Cortex of kidney (tissue), 1 donor: ENCODE data around the gene TAS2R16.
"Not testable (repeated sequence)": the region's sequence is repeated elsewhere in the genome, so short reads cannot be mapped to it uniquely, and the experiment has no call there.

Experiments used
- DNase-seq: peaks from one replicate; lab custom pipeline; 2025; lab: John Stamatoyannopoulos, UW

Gene TAS2R16

GRCh38 chr7:122972056-122972455, 23.4 kb downstream of the TAS2R16 start:
- no peak for DNase-seq

DNA sequence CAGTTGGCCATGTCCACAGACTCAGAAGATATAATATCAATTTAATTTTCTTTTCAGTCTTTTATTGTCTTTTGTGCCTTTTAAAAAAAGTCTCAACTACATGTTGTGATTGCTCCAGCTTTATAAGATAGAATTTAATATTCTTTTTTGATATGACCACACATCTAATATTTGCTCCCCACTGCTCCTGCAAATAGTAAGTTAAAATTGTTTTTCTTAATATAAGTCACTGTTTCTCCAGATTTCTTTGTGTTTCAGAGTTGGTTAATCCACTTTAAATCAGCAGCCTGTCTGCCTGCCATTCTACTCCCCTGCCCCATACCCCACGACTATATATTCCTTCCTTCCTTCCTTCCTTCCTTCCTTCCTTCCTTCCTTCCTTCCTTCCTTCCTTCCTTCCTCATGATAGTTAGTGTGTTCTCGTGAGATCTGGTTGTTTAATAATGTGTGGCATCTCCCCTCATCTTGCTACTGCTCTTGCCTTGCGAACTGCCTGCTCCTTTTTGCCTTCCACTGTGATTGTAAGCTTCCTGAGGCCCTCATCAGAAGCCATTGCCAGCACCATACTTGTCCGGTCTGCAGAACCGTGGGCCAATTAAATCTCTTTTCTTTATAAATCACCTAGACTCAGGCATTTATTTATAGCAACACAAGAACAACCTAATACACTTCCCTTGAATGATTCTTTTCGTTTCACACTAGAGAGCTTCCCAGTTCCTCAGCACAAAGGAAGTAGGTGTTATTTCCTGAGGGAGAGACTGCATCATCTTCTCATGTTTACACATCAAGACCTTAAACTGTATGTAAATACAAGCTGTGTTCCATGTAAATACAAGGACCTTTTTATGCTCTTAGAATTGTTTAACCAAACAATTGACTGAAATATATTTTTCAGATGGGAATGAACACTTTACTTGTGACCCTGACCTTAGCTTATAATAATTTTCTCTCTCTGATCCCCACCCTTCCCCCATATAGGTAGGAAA, 24.5 kb downstream of the TAS2R16 start:
- DNase-seq: no peak

- DNase-seq: no peak
Measured at GRCh38 chr7:122968389-122968788, 27.1 kb downstream of the TAS2R16 start.

- DNase-seq: no peak
Measured at GRCh38 chr7:122965306-122965705, 30.2 kb downstream of the TAS2R16 start.

DNA sequence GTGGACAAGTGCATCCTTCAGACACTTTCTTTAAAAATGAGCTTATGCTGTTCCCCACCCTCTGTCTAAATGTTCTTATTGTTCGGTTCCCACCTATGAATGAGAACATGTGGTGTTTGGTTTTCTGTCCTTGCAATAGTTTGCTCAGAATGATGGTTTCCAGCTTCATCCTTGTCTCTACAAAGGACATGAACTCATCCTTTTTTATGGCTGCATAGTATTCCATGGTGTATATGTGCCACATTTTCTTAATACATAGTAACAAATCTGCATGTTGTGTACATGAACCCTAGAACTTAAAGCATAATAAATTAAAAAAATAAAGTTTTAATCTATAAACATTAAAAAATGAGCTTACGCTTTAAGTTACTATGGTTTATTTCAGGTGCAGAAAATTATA, 41.8 kb downstream of the TAS2R16 start:
- DNase-seq: not testable (repeated sequence)

DNA sequence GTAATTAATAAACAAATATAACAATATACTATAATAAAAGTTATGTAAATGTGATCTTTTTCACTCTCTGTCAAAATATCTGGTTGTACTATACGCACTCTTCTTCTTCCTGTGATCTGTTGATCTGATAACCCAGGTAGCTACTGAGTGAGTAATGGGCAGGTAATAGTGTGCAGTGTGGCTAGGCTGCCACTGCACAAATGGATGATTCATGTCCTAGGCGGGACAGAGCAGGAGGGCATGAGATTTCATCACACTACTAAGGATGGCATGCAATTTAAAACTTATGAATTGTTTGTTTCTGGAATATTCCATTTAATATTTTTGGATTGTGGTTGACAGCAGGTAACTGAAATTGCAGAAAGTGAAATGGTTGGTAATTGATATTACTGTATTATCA, 44.5 kb downstream of the TAS2R16 start:
- no peak for DNase-seq

- DNase-seq: no peak
Measured at GRCh38 chr7:122949186-122949585, 46.3 kb downstream of the TAS2R16 start.
